HG03575 (cell line): ENCODE measurements around the gene COL4A6.
A peak's percentile ranks its signal among the peaks of the same experiment; 100 is the strongest.

ENCODE experiments used
- ATAC-seq: cut with Tn5 transposase; IDR thresholded peaks from one replicate; pipeline ENCODE4 v1.9.1; 2021; ENCODE audit not compliant: unreplicated experiment, insufficient number of reproducible peaks, low FRiP score; ENCODE audit errors: extremely low read depth

COL4A6 gene

GRCh38 chrX:108171671-108172070 lies 266.6 kb downstream of the COL4A6 start:
- ATAC-seq, result no peak

- ATAC-seq, result no peak
These were observed 268.5 kb downstream of the COL4A6 start for GRCh38 chrX:108169768-108170167.

GRCh38 chrX:108168961-108169740 lies 269.1 kb downstream of the COL4A6 start:
- no peak for ATAC-seq

GRCh38 chrX:108167211-108167872 lies 270.9 kb downstream of the COL4A6 start:
- no peak for ATAC-seq

- no peak for ATAC-seq
These were observed 272.7 kb downstream of the COL4A6 start for GRCh38 chrX:108165383-108166111.

GRCh38 chrX:108163333-108164082 lies 274.7 kb downstream of the COL4A6 start:
- no peak for ATAC-seq

GRCh38 chrX:108162265-108162664 lies 276.0 kb downstream of the COL4A6 start:
- no peak for ATAC-seq

GRCh38 chrX:108160309-108160708 lies 277.9 kb downstream of the COL4A6 start:
- ATAC-seq, result no peak

- no peak for ATAC-seq
These were observed 279.1 kb downstream of the COL4A6 start for GRCh38 chrX:108159028-108159670.

- ATAC-seq, result no peak
These were observed 280.6 kb downstream of the COL4A6 start for GRCh38 chrX:108157628-108158027.

- ATAC-seq, result no peak
These were observed 281.2 kb downstream of the COL4A6 start for GRCh38 chrX:108156934-108157466.

GRCh38 chrX:108156082-108156481 lies 282.1 kb downstream of the COL4A6 start:
- ATAC-seq, result no peak

- ATAC-seq, result peak; percentile 85
These were observed 289.7 kb downstream of the COL4A6 start for GRCh38 chrX:108148524-108148923.

- ATAC-seq, result no peak
These were observed 299.2 kb downstream of the COL4A6 start for GRCh38 chrX:108138814-108139702.

- ATAC-seq, result no peak
These were observed 303.5 kb downstream of the COL4A6 start for GRCh38 chrX:108134724-108135123.

- ATAC-seq, result no peak
These were observed 305.3 kb downstream of the COL4A6 start for GRCh38 chrX:108132876-108133275.

GRCh38 chrX:108132034-108132433 lies 306.2 kb downstream of the COL4A6 start:
- ATAC-seq, result no peak

- ATAC-seq, result no peak
These were observed 306.8 kb downstream of the COL4A6 start for GRCh38 chrX:108131471-108131870.
